Ectodermal cell (in vitro differentiated cells): ENCODE results near the gene TXNDC16.

Experiments
- H3K27ac ChIP-seq: 2 replicates; pipeline ENCODE4 v1.7.0; 2013; ENCODE audit warnings: mild to moderate bottlenecking, low read depth, low read length; ENCODE audit not compliant: insufficient read depth, poor library complexity, severe bottlenecking
- H3K27me3 ChIP-seq: 2 replicates; pipeline ENCODE4 v1.7.0; 2013; ENCODE audit warnings: mild to moderate bottlenecking, low read length; ENCODE audit not compliant: insufficient read depth, control insufficient read depth, poor library complexity, severe bottlenecking
- H3K36me3 ChIP-seq: one replicate; pipeline ENCODE4 v1.7.0; 2013; ENCODE audit warnings: low read length; ENCODE audit not compliant: control insufficient read depth, insufficient read depth
- H3K4me1 ChIP-seq: one replicate; pipeline ENCODE4 v1.7.0; 2013; ENCODE audit warnings: low read length; ENCODE audit not compliant: control insufficient read depth, insufficient read depth
- H3K4me3 ChIP-seq: 2 replicates; pipeline ENCODE4 v1.7.0; 2013; ENCODE audit warnings: low read depth, low read length, control low read depth; ENCODE audit not compliant: insufficient read depth
- H3K9me3 ChIP-seq: 2 replicates; pipeline ENCODE4 v1.7.0; 2013; ENCODE audit warnings: mild to moderate bottlenecking, low read length, moderate library complexity; ENCODE audit not compliant: control insufficient read depth
- WGBS, 2 experiments: methylation state at CpG; one replicate each; pipeline ENCODE4 v1.1.7; 2013; ENCODE audit warnings: missing lambda C conversion rate in 2 of 2; 5-methylcytosine and 5-hydroxymethylcytosine counted together

The TXNDC16 gene

DNA sequence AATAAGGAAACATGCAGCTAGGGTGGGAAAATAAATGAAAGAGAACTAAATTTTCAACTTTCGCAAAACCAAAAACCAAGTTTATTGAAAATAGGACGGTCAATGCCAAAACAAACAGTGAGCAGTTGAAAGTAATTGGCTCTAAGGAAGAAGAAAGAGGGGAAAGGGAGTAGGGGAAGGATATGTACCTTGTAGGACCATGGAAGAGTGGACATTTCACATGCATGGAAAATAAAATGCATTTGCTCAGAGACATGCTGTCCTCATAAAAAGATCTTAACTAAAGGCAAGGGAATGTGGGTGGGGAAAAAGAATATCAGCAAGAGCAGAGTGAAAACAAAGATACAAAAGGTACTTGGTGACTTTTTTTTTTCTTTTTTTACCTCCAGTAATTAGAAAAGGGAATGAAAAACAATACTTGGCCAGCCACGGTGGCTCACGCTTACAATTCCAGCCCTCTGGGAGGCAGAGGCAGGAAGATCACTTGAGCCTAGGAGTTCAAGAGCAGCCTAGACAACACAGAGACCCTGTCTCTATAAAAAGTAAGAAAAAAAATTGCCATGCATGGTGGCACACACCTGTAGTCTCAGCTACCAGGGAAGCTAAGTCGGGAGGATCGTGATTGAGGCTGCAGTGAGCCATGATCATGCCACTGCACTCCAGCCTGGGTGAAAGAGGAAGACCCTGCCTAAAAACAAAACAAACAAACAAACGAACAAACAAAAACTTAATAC is 6.6 kb downstream of the TXNDC16 start:
- Histone ChIP-seq H3K27ac (no peak overlapping the region), H3K4me1 (no peaks in the 10 kb centered on the region), H3K4me3 (no peak overlapping the region), H3K27me3 (no peaks in the 10 kb centered on the region), H3K36me3 (no peaks in the 10 kb centered on the region), H3K9me3 (no peaks in the 10 kb centered on the region)
- WGBS, 2 experiments = 74 to 77% methylated on average over 7 of the region's 7 CpGs

DNA sequence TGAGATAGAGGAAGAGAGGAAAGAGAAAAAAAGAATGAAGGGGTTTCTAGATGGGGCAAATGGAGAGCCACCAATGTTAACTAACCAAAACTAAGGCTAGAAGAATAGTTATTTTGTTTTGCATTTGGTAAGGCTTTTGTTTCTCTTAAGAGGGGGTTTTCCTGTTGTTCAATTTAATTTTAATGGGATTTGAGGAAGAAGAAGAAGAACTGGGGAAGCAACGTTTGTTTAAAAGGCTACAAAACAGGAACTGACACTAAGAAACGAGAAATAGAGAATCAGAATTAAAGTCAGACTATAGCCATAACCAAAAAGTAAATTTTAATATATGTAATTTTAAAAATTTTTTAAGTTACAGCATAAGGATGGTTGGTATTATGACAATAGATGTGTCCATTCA is 13.7 kb downstream of the TXNDC16 start:
- Histone ChIP-seq H3K36me3 (no peaks in the 10 kb centered on the region), H3K27ac (no peak overlapping the region), H3K4me3 (no peak overlapping the region), H3K27me3 (no peaks in the 10 kb centered on the region), H3K4me1 (no peaks in the 10 kb centered on the region), H3K9me3 (no peaks in the 10 kb centered on the region)
- 20 to 57% methylated on average over 1 to 2 of the region's 2 CpGs for WGBS, 2 experiments

DNA sequence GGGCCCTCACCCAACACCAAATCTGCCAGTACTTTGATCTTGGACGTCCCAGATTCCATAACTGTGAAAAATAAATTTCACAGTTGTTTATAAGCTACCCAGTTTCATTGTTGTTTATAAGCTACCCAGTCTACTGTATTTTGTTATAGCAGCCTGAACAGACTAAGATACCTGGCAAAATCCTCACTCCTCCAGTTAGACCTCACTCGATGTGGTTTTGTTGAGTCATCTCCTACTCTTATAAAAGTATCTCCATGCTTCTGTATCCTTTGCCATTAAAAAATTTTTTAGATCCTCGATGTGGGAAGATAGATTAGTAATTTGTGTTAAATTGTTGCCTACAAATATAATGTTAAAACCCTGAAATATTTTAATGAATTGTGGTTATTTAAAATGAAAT is 16.0 kb downstream of the TXNDC16 start:
- Histone ChIP-seq H3K27ac (no peak overlapping the region), H3K4me1 (no peaks in the 10 kb centered on the region), H3K27me3 (no peaks in the 10 kb centered on the region), H3K9me3 (no peaks in the 10 kb centered on the region), H3K36me3 (no peaks in the 10 kb centered on the region), H3K4me3 (no peak overlapping the region)
- WGBS, 2 experiments = 91 to 100% methylated on average over 2 of the region's 3 CpGs

GRCh38 chr14:52531481-52531880 is 20.8 kb downstream of the TXNDC16 start:
- no peak overlapping the region for H3K27ac ChIP-seq
- no peaks in the 10 kb centered on the region for H3K9me3 ChIP-seq
- no peaks in the 10 kb centered on the region for H3K4me1 ChIP-seq
- H3K36me3 ChIP-seq = no peaks in the 10 kb centered on the region
- no peaks in the 10 kb centered on the region for H3K27me3 ChIP-seq
- no peak overlapping the region for H3K4me3 ChIP-seq

- 90 to 96% methylated on average over 3 to 4 of the region's 4 CpGs for WGBS, 2 experiments
- H3K36me3 ChIP-seq = no peaks in the 10 kb centered on the region
Observed at GRCh38 chr14:52527052-52527451, 25.3 kb downstream of the TXNDC16 start.

DNA sequence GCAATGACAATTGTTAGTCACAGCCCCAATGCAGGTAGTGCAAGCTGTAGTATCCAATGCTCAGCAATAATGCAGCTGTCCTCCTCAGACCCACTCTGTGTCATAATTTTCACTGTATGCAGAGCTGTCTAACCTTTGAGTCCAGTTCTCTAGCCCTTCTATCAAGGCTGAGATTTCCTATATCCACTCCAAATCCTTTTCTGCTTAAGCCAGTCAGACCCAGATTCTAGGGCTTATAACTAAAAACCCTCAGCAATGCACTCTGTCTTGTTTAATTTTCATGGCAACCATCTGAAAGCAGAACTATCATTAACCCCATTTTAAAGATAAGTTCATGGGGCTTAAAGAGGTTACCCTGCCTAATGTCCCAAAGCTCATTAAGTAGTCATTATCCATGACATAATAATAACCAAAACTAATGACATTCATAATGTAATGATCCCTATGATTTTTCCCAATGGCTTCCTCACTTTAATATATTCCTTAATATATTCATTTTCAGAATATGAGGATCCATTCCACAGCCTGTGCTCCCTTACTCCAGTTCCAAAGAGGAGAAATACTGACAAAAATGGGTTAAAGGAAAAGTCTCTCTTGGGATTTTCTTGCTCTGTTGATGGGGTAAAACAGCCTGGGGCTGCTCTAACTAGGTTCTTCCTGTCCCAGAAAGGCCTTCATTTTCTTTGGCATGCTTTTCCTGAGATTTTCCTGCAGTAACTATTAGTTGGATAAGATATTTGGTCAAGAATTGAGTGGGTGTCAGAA is 29.5 kb downstream of the TXNDC16 start:
- no peaks in the 10 kb centered on the region for H3K27me3 ChIP-seq
- H3K36me3 ChIP-seq = no peaks in the 10 kb centered on the region
- H3K9me3 ChIP-seq = no peaks in the 10 kb centered on the region
- no peak overlapping the region for H3K4me3 ChIP-seq
- H3K27ac ChIP-seq = no peak overlapping the region
- no peaks in the 10 kb centered on the region for H3K4me1 ChIP-seq

More at GRCh38 chr14:52527052-52527451, 25.3 kb downstream of the TXNDC16 start:
- Histone ChIP-seq H3K27me3 (no peaks in the 10 kb centered on the region), H3K9me3 (no peaks in the 10 kb centered on the region), H3K27ac (no peak overlapping the region), H3K4me3 (no peak overlapping the region), H3K4me1 (no peaks in the 10 kb centered on the region)

DNA sequence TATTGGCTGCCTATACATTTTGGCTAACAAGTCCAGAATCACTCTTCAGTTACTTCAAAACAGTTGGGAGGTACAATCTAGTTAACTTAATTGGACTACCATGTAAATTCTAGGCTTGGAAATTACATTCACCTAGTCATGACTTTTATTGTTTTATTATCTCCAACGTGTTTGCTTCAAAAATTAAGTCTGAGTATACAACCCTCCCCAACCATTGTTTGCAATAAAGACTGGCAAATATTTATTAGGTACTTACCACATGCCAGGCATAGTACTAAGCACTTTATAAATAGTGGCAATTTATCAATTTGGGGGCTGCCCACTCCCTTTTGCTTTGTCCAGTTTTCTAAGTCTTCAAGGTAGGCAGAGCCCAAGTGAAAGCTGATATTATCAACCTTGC is 30.3 kb downstream of the TXNDC16 start:
- no peaks in the 10 kb centered on the region for H3K27me3 ChIP-seq
- no peak overlapping the region for H3K4me3 ChIP-seq
- 80 to 91% methylated on average over 1 of the region's 1 CpG for WGBS, 2 experiments
- H3K27ac ChIP-seq = no peak overlapping the region
- H3K4me1 ChIP-seq = no peaks in the 10 kb centered on the region
- no peaks in the 10 kb centered on the region for H3K36me3 ChIP-seq
- no peaks in the 10 kb centered on the region for H3K9me3 ChIP-seq

DNA sequence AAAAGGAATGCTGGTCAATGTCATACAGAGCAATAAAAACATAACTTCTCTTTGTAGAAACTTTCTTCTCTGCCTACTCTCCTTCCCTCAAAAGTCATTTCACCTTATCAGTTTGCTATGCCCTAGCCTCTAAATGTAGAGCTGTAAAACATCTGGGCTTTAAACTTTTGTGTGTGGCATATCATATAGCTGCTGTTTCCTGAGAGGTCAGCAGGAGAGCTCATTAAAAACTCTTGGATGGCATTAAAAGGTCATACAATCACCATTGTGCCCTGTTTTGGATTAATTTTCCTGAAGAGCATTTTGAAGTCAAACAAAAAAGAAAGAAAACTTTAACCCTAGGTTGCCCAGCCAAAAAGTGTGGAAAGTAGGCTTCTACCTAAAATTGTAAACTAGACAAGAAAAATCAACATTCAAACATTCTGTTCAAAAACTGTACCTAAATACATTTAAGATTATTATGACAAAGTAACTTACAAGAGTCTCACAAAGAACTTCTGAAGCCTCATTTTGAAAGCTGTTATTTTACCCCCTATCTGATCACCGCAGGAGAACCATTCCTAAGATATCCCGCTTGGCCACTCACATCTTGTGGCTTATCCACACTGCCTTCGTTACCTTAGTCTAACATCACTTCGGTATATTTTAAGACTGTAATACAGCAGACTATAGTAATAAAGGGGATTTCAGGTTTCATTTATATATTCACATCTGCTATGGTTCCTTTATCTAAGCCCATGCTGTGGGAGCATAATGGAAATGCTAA is 38.1 kb downstream of the TXNDC16 start:
- Histone ChIP-seq H3K36me3 (no peaks in the 10 kb centered on the region), H3K4me3 (no peak overlapping the region), H3K4me1 (no peaks in the 10 kb centered on the region), H3K27me3 (no peaks in the 10 kb centered on the region), H3K27ac (no peak overlapping the region), H3K9me3 (no peaks in the 10 kb centered on the region)
- 88 to 94% methylated on average over 2 to 3 of the region's 4 CpGs for WGBS, 2 experiments

- no peaks in the 10 kb centered on the region for H3K9me3 ChIP-seq
- H3K27me3 ChIP-seq = no peaks in the 10 kb centered on the region
- H3K4me3 ChIP-seq = no peak overlapping the region
- 100% methylated on average over 1 of the region's 1 CpG; no CpG with 5 or more reads in 1 of the 2 experiments for WGBS, 2 experiments
- no peak overlapping the region for H3K27ac ChIP-seq
- H3K4me1 ChIP-seq = no peaks in the 10 kb centered on the region
- no peaks in the 10 kb centered on the region for H3K36me3 ChIP-seq
Observed at GRCh38 chr14:52513249-52513648, 39.1 kb downstream of the TXNDC16 start.

- no peaks in the 10 kb centered on the region for H3K4me1 ChIP-seq
- H3K9me3 ChIP-seq = no peaks in the 10 kb centered on the region
- WGBS, 2 experiments = 80 to 87% methylated on average over 1 of the region's 1 CpG
Observed at GRCh38 chr14:52494444-52494843, 57.9 kb downstream of the TXNDC16 start.

More at GRCh38 chr14:52494444-52494843, 57.9 kb downstream of the TXNDC16 start:
- Histone ChIP-seq H3K27ac (no peak overlapping the region), H3K27me3 (no peaks in the 10 kb centered on the region), H3K4me3 (no peak overlapping the region), H3K36me3 (peaks cover 3% of the 10 kb centered on the region)
